NCI-H1436 (cell line): Measurements from ENCODE around the gene HOXA6.

Source experiments
- DNase-seq: peaks from one replicate; lab custom pipeline; 2025; lab: John Stamatoyannopoulos, UW

HOXA6 gene

GRCh38 chr7:27122077-27122910, 25.3 kb downstream of the HOXA6 start:
- no peak for DNase-seq

GRCh38 chr7:27121684-27122076, 25.9 kb downstream of the HOXA6 start:
- no peak for DNase-seq

- DNase-seq = no peak
These were observed 28.1 kb downstream of the HOXA6 start for GRCh38 chr7:27119412-27119911.

GRCh38 chr7:27118580-27118979, 29.0 kb downstream of the HOXA6 start:
- no peak for DNase-seq

- no peak for DNase-seq
These were observed 29.6 kb downstream of the HOXA6 start for GRCh38 chr7:27117887-27118491.

GRCh38 chr7:27116962-27117886, 30.4 kb downstream of the HOXA6 start:
- DNase-seq = no peak

- no peak for DNase-seq
These were observed 31.3 kb downstream of the HOXA6 start for GRCh38 chr7:27116031-27116961.

GRCh38 chr7:27115221-27116026, 32.1 kb downstream of the HOXA6 start:
- DNase-seq = no peak

- DNase-seq = no peak
These were observed 32.7 kb downstream of the HOXA6 start for GRCh38 chr7:27114881-27115220.

- DNase-seq = no peak
These were observed 33.4 kb downstream of the HOXA6 start for GRCh38 chr7:27113991-27114769.

- peak; percentile 16 for DNase-seq
These were observed 34.3 kb downstream of the HOXA6 start for GRCh38 chr7:27112955-27113949.

- DNase-seq = no peak
These were observed 35.2 kb downstream of the HOXA6 start for GRCh38 chr7:27112361-27112760.

- no peak for DNase-seq
These were observed 35.8 kb downstream of the HOXA6 start for GRCh38 chr7:27111751-27112277.

- DNase-seq = no peak
These were observed 36.4 kb downstream of the HOXA6 start for GRCh38 chr7:27111042-27111750.

GRCh38 chr7:27110186-27111031, 37.2 kb downstream of the HOXA6 start:
- DNase-seq = no peak

GRCh38 chr7:27109466-27110185, 37.9 kb downstream of the HOXA6 start:
- DNase-seq = no peak
